ENCODE results near the gene AHDC1. TPM values are rescaled to one million over a fixed set of nuclear protein-coding genes. Genes with fewer than 3 reads are reported as not detected.

Gene AHDC1
- total and polyA plus RNA-seq, 9 of the 15 experiments (the other 6 are each of a cell fraction or from before 2014, with no cell fraction given), result 0.21 to 36.4 (median 4.7) TPM

DNA sequence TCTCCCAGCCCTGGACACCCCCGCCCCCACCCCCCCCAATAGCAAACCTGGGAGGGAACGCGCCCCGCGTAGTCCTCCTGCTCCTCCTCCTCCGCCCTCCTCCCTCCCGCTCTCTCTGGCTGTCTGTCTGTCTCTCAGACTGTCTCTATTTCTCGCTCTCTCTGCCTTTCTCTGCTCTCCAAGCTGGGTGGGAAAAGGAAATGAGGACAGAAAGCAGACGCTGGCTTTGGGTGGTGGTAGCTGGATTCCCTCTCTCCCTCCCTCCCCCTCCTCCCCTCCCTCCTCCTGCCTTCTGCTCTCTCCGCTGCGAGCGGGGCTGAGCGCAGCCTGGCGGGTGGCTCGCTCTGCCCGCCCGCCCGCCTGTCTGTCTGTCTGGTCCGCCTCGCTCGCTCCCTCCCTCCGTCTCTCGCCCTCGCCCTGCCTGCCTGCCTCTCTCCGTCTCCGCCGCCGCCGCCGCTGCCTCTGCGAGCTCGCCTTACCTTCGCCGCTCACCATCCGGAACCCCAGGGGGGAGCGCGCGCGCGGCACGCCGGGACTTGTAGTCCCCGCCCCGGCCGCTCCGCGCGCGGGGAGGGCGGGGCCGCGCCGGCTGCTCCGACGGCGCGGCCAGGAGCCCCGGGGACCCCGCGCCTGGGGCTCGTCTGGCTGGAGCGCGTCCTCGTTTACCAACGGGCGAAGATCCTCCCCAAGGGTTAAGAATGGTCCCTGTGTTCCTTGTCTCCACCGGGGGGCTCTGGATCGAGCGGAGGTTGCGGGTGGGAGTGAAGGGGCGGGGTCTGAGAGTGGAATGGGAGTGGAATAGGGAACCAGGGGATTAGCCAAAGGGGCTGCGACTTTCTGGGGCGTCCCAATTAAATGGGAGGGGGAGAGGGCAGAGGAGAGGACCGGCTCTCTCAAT, at the start of gene AHDC1 (continued):
- TF ChIP-seq SIN3A (IDR thresholded peaks at IDR 0.05; ENCODE audit: borderline replicate concordance in 2 of 2, control insufficient read depth in 1 of 2, low read depth in 2 of 2, low read length in 2 of 2) (no peak), SMARCA4 (IDR thresholded peaks at IDR 0.05) (no peak), TCF3 (CRISPR knock-in tag; IDR thresholded peaks at IDR 0.05) (no peak), SMAD2 (IDR thresholded peaks at IDR 0.05; ENCODE audit: low read depth, low read length) (no peak), ZKSCAN8 (CRISPR knock-in tag; IDR thresholded peaks at IDR 0.05) (no peak), RBBP5 (IDR thresholded peaks at IDR 0.05; ENCODE audit: borderline replicate concordance, insufficient read depth, low read length, poor library complexity, severe bottlenecking) (peak; percentile 42), TEAD4 (IDR thresholded peaks at IDR 0.05; ENCODE audit: low read length) (no peak), TEAD4 (CRISPR knock-in tag; IDR thresholded peaks at IDR 0.05; ENCODE audit: borderline replicate concordance) (no peak), ETV5 (CRISPR knock-in tag; IDR thresholded peaks at IDR 0.05; ENCODE audit: low read depth) (no peak; the same call in 1 of the 2 replicates), ZNF263 (CRISPR knock-in tag; IDR thresholded peaks at IDR 0.05; ENCODE audit: borderline replicate concordance) (peak; percentile 97), BRF1 (IDR thresholded peaks at IDR 0.05; ENCODE audit: borderline replicate concordance, extremely low read depth, insufficient read length) (no peak), ZNF165 (CRISPR knock-in tag; IDR thresholded peaks at IDR 0.05; ENCODE audit: borderline replicate concordance) (no peak), ZNF274 (IDR thresholded peaks at IDR 0.05; ENCODE audit: borderline replicate concordance, low read depth, low read length) (no peak), FOS (IDR thresholded peaks at IDR 0.05; ENCODE audit: extremely low read depth, insufficient read length) (no peak), HEY1 (CRISPR knock-in tag; IDR thresholded peaks at IDR 0.05; ENCODE audit: borderline replicate concordance) (no peak), RCOR1 (IDR thresholded peaks at IDR 0.05; ENCODE audit: borderline replicate concordance in 1 of 2, low read depth in 2 of 2, low read length in 2 of 2) (peak in 1 of 2 experiments; percentile 38; a peak in 1 of 4 replicates), ZNF561 (CRISPR knock-in tag; conservative IDR thresholded peaks at IDR 0.05) (no peak), ZNF311 (CRISPR knock-in tag; IDR thresholded peaks at IDR 0.05) (no peak), CBFA2T2 (conservative IDR thresholded peaks at IDR 0.05) (no peak), ZNF583 (CRISPR knock-in tag; IDR thresholded peaks at IDR 0.05) (0 out of 2 replicates have a peak, but pooled peaks have one; percentile 19), LARP7 (IDR thresholded peaks at IDR 0.05) (peak; percentile 76; the same call in 1 of the 2 replicates), RAD51 (IDR thresholded peaks at IDR 0.05; ENCODE audit: borderline replicate concordance, low read depth) (no peak)
- TF ChIP-seq, protein P1, sequence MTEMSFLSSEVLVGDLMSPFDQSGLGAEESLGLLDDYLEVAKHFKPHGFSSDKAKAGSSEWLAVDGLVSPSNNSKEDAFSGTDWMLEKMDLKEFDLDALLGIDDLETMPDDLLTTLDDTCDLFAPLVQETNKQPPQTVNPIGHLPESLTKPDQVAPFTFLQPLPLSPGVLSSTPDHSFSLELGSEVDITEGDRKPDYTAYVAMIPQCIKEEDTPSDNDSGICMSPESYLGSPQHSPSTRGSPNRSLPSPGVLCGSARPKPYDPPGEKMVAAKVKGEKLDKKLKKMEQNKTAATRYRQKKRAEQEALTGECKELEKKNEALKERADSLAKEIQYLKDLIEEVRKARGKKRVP (CRISPR knock-in tag; IDR thresholded peaks at IDR 0.05), result no peak
- TF ChIP-seq, protein P2, sequence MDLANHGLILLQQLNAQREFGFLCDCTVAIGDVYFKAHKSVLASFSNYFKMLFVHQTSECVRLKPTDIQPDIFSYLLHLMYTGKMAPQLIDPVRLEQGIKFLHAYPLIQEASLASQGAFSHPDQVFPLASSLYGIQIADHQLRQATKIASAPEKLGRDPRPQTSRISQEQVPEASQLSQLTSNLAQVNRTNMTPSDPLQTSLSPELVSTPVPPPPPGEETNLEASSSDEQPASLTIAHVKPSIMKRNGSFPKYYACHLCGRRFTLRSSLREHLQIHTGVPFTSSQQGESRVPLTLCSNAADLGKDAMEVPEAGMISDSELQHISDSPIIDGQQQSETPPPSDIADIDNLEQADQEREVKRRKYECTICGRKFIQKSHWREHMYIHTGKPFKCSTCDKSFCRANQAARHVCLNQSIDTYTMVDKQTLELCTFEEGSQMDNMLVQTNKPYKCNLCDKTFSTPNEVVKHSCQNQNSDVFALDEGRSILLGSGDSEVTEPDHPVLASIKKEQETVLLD (IDR thresholded peaks at IDR 0.05), result 0 out of 2 replicates have a peak, but pooled peaks have one; percentile 42
- TF ChIP-seq, protein P3, sequence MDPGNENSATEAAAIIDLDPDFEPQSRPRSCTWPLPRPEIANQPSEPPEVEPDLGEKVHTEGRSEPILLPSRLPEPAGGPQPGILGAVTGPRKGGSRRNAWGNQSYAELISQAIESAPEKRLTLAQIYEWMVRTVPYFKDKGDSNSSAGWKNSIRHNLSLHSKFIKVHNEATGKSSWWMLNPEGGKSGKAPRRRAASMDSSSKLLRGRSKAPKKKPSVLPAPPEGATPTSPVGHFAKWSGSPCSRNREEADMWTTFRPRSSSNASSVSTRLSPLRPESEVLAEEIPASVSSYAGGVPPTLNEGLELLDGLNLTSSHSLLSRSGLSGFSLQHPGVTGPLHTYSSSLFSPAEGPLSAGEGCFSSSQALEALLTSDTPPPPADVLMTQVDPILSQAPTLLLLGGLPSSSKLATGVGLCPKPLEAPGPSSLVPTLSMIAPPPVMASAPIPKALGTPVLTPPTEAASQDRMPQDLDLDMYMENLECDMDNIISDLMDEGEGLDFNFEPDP (CRISPR knock-in tag; IDR thresholded peaks at IDR 0.05), result no peak

Measured in K562 (cell line).